Esophagus squamous epithelium (tissue), 4 donors: Measurements from ENCODE around the gene SERGEF.

ENCODE experiments used
- CTCF ChIP-seq, 6 experiments: fragments of 450-650 bp in 4 of 6; fragments of 200-600 bp in 2 of 6; sonication (generic) in 2 of 6; IDR thresholded peaks; one replicate each; pipeline ENCODE4 v1.5.1; 2016 to 2019; ENCODE audit warnings: antibody characterized with exemption in 6 of 6, mild to moderate bottlenecking in 4 of 6, moderate library complexity in 4 of 6
- POLR2A ChIP-seq, 4 donors: fragments of 450-650 bp; IDR thresholded peaks; one replicate each; pipeline ENCODE4 v1.6.1; 2017; ENCODE audit warnings: antibody characterized with exemption in 4 of 4, mild to moderate bottlenecking in 4 of 4, moderate library complexity in 3 of 4

- TF ChIP-seq CTCF (IDR thresholded peaks at IDR 0.05) = no peak
- no peak for TF ChIP-seq POLR2A (IDR thresholded peaks at IDR 0.05)
These were observed 151.7 kb downstream of the SERGEF start for GRCh38 chr11:17861036-17861755.
